ENCODE data around the gene KIRREL3.

- TF ChIP-seq POLR2AphosphoS5 (IDR thresholded peaks at IDR 0.05) (no peak), POLR2A (IDR thresholded peaks at IDR 0.05) (no peak)
Measured at GRCh38 chr11:126497581-126498122, 502.9 kb downstream of the KIRREL3 start.

All from prostate gland (tissue), 1 donor.